Left forelimb (tissue), 1 donor: ENCODE measurements around the gene CCR2.
"Not testable (repeated sequence)": the region's sequence is repeated elsewhere in the genome, so short reads cannot be mapped to it uniquely, and the experiment has no call there.

Experiments used
- DNase-seq: peaks from one replicate; pipeline ENCODE4 v3.0.0-alpha.2; 2018; ENCODE audit warnings: low spot score

Gene CCR2

GRCh38 chr3:46353647-46354410 lies at the start of gene CCR2:
TSS of gene CCR2 (plus strand) at chr3:46354111. CDS start at chr3:46357528, 3,417 bp downstream.
- no peak for DNase-seq

- no peak for DNase-seq
These were observed 49.2 kb upstream of the CCR2 start for GRCh38 chr3:46304739-46305138.

- DNase-seq = no peak
These were observed 40.9 kb upstream of the CCR2 start for GRCh38 chr3:46312991-46313390.

GRCh38 chr3:46314517-46314916 lies 39.4 kb upstream of the CCR2 start:
- DNase-seq = no peak

GRCh38 chr3:46316206-46316605 lies 37.7 kb upstream of the CCR2 start:
- no peak for DNase-seq

- DNase-seq = no peak
These were observed 35.5 kb upstream of the CCR2 start for GRCh38 chr3:46318207-46318927.

- DNase-seq = no peak
These were observed 32.3 kb upstream of the CCR2 start for GRCh38 chr3:46321461-46322104.

GRCh38 chr3:46324036-46324435 lies 29.9 kb upstream of the CCR2 start:
- DNase-seq = no peak

- no peak for DNase-seq
These were observed 28.1 kb upstream of the CCR2 start for GRCh38 chr3:46325645-46326300.

- DNase-seq = not testable (repeated sequence)
These were observed 23.2 kb upstream of the CCR2 start for GRCh38 chr3:46330676-46331075.

GRCh38 chr3:46334741-46335478 lies 19.0 kb upstream of the CCR2 start:
- no peak for DNase-seq

- DNase-seq = no peak
These were observed 18.4 kb upstream of the CCR2 start for GRCh38 chr3:46335541-46335940.

- no peak for DNase-seq
These were observed 16.0 kb upstream of the CCR2 start for GRCh38 chr3:46337911-46338310.

GRCh38 chr3:46338840-46339239 lies 15.1 kb upstream of the CCR2 start:
- DNase-seq = no peak

GRCh38 chr3:46344476-46344875 lies 9.4 kb upstream of the CCR2 start:
- DNase-seq = no peak

GRCh38 chr3:46348823-46349482 lies 5.0 kb upstream of the CCR2 start:
- no peak for DNase-seq

GRCh38 chr3:46349484-46350261 lies 4.2 kb upstream of the CCR2 start:
- DNase-seq = no peak

- DNase-seq = no peak
These were observed 3.7 kb upstream of the CCR2 start for GRCh38 chr3:46350262-46350565.

GRCh38 chr3:46351646-46352045 lies 2.3 kb upstream of the CCR2 start:
- DNase-seq = no peak

GRCh38 chr3:46353090-46353489 lies 821 bp upstream of the CCR2 start:
- DNase-seq = no peak

- no peak for DNase-seq
These were observed 567 bp downstream of the CCR2 start for GRCh38 chr3:46354478-46354877.
